Fibroblast of pulmonary artery (primary cell): ENCODE data around the gene AIFM2.

Experiments used
- DNase-seq: peaks from one replicate; pipeline ENCODE4 v3.0.0-alpha.2; 2010; ENCODE audit warnings: low read depth
- H3K4me3 ChIP-seq: replicated peaks from 2 replicates; pipeline ENCODE4 v1.5.1; 2011; ENCODE audit warnings: low read depth, mild to moderate bottlenecking, control low read depth, low read length, moderate library complexity
- CTCF ChIP-seq: IDR thresholded peaks from 2 replicates; pipeline ENCODE4 v1.5.1; 2011; ENCODE audit warnings: mild to moderate bottlenecking, control low read depth, low read length, inconsistent platforms; ENCODE audit errors: missing control alignments

Gene AIFM2

GRCh38 chr10:70146489-70147258, 14.0 kb upstream of the AIFM2 start, which contains the start of gene TYSND1:
TYSND1 (minus strand) TSS chr10:70146700; CDS start chr10:70146586, 114 bp downstream.
- peak; percentile 99 for DNase-seq
- peak; percentile 71 for TF ChIP-seq CTCF
- peak within 1 kb of the TSS; percentile 60 for H3K4me3 ChIP-seq

- peak; percentile 57 for DNase-seq
- H3K4me3 ChIP-seq, result peak overlapping the region; percentile 60
- no peak for TF ChIP-seq CTCF
Measured at GRCh38 chr10:70145666-70146488, 13.3 kb upstream of the AIFM2 start.

- TF ChIP-seq CTCF, result no peak
- H3K4me3 ChIP-seq, result peak overlapping the region; percentile 60
- no peak for DNase-seq
Measured at GRCh38 chr10:70145166-70145665, 12.6 kb upstream of the AIFM2 start.

- H3K4me3 ChIP-seq, result peak overlapping the region; percentile 60
- DNase-seq, result no peak
- TF ChIP-seq CTCF, result no peak
Measured at GRCh38 chr10:70144372-70145110, 11.9 kb upstream of the AIFM2 start.

- TF ChIP-seq CTCF, result no peak
- no peak overlapping the region for H3K4me3 ChIP-seq
- DNase-seq, result no peak
Measured at GRCh38 chr10:70142555-70142954, 9.9 kb upstream of the AIFM2 start.

- H3K4me3 ChIP-seq, result no peak overlapping the region
- DNase-seq, result no peak
- no peak for TF ChIP-seq CTCF
Measured at GRCh38 chr10:70140297-70140696, 7.7 kb upstream of the AIFM2 start.
